HG03378 (cell line): ENCODE data around the gene CDH2.

Source experiments
- ATAC-seq: cut with Tn5 transposase; IDR thresholded peaks from one replicate; pipeline ENCODE4 v1.9.1; 2021; ENCODE audit warnings: mild to moderate bottlenecking, moderate library complexity; ENCODE audit not compliant: unreplicated experiment

CDH2 gene

DNA sequence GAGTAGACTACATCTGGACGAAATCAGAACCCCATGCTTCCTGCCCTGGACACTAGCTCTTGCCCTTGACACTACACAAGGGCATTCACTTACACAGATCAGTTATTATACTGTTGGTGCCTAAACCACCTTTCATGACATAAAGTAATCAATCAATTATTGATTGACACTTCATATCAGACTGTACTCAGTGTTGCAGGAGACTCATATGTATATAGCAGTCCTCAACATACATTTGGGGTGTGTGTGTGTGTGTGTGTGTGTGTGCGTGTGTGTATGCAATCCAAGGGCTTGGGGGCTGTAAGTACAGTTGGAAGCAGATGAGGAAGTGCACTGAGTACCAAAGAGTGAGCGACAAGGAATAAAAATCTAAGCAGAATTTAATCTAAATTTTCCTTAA is 5.1 kb downstream of the CDH2 start:
- ATAC-seq, result no peak

DNA sequence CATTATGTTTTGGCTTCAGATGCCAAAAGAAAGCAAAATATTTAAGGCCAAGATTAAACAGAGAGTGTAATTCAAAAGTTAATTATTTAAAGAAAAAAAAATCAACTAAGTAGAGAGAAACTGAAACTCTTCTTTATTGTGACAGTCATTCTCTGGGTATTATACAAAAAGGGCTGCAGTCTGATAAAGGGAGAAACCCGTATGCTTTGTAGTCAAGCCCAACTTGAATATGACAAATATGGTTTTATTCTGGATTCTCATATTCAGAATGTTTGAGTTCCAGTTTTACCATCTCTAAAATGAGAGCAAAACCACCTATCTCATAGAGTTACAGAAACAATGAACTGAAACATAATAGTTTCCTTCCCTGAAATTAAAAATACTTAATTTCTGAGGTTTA is 8.2 kb downstream of the CDH2 start:
- no peak for ATAC-seq

DNA sequence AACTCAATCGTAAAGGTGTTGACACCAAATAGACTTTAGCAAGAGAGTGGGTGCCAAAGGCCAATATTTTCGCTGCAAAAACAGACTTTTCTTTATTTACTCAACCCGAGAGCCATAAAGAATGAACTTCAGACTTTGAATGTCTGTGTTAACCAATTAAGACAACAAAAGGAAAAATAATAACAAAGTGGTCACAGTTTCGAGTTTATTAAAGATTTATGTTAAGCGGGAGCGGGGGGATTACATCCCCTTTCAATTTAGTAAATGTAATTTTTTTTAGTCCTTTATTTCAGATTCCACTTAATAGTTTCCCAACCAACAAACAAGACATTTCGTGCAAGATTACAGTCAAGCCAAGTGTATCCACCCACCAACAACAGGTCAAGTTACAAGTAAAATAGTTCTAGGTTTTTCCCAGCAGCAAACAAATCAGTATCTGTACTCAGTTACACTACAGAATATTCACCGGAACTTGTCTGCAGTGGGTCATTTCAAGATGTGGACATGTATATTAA is 9.0 kb downstream of the CDH2 start:
- ATAC-seq, result no peak

DNA sequence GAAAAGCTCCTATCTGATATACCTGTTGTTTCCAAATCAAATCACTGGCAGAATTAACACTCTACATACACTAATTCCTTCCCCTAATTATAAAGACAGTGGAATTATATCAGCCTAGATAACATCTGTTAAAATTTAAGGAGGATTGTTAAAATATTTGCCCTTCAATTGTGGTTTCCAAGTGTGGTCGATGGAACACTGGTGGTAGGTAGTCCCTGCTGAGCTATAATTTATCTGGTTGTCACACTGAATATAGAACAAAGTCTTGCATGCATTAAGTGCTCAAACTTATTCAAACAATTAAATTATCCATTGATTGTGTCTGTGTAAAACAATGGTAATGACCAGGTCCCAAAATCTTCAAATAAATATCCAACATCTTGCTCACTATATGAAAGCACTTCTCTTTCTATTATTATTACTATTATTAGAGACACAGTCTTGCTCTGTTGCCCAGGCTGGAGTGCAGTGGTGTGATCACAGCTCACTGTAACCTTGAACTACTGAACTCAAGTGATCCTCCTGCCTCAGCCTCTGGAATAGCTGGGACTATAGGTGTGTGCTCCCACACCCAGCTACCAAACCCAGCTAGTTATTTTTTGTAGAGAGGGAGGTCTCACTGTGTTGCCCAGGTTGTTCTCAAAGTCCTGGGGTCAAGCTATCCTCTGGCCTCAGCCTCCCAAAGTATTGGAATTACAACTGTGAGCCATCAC is 12.0 kb downstream of the CDH2 start:
- no peak for ATAC-seq

DNA sequence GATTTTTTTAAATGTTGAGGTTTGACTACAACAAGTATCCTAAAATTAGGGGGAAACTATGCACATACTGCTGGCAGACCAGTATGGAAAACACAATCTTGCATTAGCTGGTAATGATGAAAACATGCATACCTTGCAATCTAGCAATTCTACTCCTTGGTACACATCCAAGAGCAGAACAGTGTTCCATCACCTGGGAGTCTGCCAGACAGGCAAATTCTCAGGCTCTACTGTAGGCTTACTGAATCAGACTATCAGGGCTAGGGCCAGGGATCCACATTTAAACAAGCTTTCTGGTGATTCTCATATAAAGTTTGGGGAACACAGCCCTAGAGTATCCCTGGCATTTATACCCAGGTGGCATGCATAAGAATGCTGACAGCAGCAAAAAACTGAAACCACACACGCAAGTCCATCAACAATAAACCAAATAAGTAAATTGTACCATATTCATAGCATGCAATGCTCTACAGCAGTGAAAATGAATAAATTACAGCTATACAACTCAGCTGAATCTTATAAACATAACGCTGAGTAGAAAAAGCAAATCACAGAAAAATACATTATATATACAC is 13.6 kb downstream of the CDH2 start:
- no peak for ATAC-seq

DNA sequence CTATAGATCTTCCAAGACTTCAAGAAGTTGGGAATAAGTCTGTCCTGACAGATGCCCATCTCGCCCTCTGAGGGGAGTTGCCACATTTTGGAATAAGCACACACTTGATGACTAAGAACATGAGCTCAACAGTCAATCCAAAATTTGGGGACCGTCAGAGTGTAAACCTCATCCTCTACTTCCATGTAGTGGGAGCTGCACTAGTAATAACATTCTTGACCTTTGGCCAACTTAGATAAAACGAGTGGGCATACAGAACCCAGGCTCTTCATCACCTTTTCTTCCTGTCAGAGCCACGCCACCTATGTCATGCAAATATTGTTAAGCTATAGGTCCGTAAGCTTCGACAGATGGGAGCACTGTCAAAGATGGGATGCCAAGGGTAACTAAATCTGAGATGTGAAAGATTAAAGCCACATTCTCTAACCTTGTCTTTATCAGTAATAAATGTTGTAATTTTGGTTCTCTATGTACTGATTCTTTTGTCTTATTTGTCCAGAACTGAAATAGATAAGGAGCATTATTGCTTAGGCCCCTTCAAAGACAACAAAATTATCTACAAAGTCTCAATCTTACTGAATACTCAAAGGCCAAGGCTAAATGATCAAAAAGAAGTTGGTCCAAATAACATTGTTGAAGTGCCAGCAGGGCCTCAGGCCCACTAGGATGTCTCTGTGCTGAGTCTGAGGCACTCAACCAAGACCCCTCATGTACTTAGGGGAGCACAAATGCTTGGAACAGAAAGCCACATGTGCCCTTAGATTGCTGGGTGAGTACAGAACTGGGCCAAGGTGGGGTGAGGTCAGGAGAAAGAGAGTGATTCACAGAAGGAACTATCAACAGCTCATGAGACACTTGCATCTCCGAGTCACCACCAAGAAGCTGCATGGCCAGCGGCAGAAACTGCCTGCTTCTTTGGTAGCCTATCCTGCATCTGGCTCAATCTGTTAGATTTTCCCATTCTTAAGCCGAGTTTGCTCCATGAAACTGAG is 15.0 kb downstream of the CDH2 start:
- no peak for ATAC-seq

DNA sequence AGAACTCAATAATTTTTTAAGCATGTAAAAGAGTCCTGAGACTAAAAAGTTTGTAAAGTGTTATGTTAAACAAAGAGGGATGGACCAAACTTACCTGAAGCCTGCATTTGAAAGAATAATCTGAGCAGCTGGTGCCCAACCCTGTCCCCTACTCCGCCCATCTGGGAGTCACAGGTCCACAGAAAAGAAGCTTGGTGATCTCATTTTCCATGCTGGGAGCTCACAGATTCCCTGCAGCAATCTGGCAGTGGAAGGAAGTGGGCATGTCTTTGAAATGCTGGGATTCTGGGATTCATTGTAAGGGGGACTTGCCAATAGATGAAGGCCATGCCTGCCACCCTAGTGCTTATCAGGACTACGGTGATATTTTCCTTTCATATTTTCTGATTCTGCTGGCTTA is 17.9 kb downstream of the CDH2 start:
- ATAC-seq, result no peak

DNA sequence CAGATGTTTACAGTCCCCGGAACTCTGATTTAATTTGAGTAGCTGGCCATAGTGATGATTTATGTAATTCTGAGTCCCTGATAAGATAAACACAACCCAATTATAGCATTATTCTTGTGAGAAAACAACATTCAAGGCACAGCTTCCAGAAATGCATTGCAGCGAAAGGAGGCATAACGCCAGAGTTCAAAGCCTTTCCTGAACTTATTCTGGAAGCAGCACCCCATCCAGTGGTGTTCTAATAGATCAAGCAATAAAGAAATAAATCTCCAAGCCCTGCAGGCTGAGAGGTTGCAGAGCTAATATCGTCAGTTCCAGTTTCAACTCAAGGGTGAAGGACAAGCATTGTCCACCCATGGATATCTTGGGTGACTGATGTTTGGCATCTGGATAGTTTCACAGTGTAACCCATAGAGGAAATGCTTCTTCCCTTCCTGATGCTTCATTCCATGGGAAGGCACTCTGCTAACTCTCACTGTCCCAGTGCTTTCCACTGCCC is 18.8 kb downstream of the CDH2 start:
- ATAC-seq, result no peak

DNA sequence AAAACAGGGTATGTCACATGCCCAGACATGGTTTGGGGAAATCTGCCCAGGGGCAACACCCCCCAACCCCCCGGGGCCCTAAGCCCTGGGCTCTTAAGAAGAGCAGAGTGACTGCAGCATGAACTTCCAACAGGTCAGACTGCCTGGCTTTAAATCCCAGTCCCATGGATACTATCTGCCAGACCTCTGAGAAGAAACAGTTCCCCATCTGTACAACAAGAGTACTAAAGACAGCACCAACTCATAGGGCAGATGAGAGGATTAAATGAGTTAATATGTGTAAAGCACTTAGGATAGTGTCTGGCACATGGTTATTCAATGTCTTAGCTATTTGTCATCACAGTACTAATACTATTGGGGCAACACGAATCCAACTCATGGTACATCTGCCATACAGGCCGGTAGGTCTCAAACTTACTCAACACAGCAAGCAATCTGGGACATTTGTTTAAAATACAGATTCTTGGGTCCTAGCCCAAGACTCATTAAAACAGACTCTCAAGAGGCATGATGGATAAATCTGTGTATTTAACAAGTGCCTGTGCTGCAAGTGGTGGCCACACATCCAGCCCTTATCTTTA is 23.4 kb downstream of the CDH2 start:
- ATAC-seq, result no peak

DNA sequence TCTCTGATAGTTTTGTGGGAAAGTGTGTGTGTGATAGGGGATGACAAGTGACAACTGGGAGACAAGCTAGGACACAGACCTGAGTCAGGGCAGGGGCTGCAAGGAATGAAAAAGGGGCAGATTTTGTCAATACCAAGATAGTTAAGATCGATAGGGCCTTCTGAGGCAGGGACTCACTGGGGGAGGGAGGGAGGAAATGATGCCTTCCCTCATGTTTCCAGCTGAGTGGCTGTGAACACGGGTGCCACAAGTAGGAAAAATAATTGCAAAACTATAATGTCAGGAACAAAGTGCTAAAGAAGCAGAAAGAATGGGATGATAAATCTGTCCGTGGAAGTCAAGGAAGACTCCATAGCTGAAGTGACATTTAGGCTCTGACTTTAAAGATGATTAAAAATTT is 24.2 kb downstream of the CDH2 start:
- ATAC-seq, result no peak

DNA sequence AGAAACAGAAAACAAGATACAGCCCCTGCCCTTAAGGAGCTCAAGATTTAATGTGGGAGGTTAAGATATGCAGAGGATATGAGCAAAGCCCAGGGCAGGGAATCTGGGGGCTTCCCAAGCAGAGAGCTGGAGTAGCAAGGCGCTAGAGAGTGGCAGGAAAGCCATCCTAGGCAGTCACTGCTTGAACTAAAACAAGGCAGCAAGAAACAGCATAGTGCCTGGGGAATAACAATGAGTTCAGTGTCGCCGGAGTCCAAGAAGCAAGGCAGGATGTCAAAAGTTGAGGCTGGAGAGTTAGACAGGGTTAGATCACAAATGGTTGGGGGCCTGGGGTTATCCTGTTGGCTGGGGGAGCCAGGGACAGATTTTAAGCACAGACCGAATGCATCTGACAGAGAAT is 24.6 kb downstream of the CDH2 start:
- ATAC-seq, result no peak

DNA sequence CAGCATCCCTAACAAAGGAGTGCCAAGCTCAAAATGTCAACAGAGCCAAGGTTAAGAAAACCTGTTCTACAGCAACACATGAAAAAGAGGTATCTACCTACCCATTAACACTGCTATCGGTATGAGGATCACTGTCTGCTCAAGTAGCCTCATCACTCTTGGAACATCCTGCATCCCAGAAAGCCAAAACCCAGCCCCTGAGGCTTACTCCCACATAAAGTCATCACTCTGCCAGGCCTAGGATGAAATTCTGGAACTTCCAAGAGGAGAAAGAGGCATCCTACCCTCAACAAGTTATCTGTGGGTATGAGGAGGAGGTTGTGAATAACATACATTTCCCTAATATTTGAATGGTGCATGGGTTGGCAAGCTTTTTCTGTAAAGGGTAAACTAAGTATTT is 25.5 kb downstream of the CDH2 start:
- no peak for ATAC-seq

DNA sequence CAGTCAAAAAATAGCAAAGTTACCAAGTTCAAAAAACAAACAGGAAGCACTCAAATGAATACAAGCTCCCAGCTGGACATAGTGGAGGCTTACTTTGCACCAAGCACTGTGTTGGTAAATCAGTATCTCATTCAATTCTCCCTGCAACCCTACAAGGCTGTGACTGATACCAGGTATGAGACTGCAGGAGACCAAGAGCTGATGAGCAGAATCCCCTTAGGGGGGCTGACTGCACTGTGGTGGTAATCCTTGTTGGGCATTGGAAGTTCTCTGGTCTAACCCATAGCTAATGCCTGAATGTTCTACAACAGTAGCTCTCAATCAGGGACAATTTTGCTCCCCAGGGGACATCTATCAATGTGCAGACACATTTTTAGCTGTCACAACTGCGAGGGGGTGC is 26.0 kb downstream of the CDH2 start:
- no peak for ATAC-seq

DNA sequence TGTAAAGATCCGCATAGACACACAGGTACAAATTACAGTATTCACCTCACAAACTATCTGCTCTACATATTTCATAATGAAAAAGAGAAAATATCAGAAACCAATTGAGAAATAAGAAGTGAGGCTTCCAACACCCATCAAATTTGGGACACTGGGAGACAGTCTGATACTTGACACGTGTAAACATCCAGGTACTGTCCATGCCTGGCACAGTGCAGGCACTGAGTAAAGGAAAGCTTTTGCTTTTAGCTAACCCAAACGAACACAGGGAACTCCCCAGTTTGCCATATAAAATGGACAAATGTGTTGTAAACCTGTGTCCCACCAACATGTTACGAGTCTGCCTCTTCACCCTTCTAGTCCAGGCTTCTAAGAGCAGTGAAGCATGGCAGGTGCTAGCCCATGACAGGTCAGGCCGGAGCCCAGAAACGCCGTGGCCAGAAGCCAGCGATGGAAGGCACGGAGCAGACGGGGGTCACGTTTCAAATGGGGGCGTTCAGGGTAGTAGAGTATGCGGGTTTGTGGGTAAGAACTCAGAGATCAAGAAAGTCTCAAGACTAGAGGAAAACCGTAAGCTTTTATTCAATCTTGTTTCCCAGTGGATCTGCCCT is 27.0 kb downstream of the CDH2 start:
- no peak for ATAC-seq

DNA sequence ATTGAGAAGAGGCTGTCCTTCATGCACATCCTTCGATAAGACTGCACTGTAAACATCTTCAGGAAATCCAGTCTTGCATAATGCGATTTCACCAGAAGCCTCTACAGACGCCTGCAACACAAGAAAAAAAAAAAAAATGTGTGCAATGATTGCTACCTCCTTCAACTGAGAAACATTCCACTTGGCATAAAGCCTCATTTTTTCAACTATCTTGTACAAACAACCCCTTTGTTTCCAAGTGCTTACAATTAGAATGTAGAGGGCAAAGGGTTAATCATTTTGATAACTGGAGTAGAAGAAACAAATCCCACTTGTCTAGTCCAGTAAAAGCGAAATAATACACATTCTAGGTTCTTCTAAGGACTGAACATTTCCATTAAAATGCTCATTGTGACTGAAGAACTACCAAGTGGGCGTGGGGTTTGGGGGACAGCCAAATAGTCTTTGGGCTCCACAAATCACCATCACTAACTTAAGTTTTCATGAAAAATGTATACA is 29.2 kb downstream of the CDH2 start:
- ATAC-seq, result no peak

DNA sequence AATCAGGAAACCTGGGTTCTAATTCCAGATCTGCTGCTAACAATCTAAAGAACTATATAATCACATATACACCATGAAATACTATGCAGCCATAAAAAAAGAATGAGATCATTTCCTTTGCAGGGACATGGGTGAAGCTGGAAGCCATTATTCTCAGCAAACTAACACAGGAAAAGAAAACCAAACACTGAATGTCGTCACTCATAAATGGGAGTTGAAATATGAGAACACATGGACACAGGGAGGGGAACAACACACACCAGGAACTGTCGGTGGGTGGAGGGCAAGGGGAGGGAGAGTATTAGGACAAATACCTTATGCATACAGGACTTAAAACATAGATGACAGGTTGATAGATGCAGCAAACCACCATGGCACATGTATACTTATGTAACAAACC is 33.2 kb downstream of the CDH2 start:
- no peak for ATAC-seq

DNA sequence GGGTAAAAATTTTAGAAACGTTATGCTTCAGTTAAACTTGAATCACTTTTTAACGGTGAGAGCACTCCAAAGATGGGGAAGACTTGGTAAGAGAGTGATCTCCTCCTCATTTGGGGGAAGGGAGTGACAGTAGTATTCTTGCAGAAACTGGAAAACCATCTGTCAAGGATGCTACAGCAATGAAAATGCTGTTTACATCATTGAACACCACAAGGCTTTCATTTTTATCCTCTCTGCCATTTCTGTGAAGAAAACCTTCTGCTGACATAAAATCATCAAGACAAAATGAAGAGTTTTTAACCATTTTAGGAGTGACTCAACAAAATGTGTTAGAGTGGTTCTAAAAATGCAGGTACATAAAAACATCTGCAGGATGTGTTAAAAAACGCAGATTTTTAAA is 38.1 kb downstream of the CDH2 start:
- ATAC-seq, result no peak

DNA sequence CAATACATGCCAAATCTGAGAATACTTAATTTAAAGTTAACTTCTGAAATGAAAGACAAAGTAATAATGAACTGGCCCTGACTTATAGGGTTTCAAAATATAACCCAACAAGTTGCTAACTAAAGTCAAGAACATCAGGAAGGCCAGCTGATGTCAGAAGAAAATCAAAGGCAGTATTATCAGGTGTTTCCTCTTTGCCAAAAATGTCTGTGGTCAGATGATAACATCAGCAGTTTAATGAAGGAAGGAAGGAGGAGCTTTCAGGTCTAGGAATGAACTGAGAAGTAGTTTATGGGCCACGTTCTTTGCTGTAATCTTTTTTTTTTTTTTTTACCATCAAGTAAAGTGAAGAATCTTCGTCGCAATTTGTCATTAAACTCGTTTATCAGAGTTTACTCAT is 40.9 kb downstream of the CDH2 start:
- ATAC-seq, result no peak

DNA sequence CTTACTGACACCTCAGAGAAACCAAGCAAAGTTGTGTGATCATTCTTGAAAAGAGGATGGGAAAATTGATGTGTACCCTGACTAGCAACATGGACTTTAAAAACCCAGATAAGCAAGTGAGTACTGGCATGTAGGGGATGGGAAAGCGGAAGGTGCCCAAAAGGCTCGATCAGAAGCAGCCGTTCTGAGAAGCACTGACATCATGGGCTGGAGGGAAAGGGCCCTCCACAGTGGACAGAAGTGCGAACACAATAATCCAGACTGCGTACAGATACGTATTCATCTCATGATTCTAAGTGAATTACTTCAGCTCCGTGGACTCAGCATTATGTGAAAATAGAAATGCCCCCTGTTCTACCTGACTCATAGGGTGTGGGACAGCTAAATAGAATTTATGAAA is 42.2 kb downstream of the CDH2 start:
- ATAC-seq, result no peak

DNA sequence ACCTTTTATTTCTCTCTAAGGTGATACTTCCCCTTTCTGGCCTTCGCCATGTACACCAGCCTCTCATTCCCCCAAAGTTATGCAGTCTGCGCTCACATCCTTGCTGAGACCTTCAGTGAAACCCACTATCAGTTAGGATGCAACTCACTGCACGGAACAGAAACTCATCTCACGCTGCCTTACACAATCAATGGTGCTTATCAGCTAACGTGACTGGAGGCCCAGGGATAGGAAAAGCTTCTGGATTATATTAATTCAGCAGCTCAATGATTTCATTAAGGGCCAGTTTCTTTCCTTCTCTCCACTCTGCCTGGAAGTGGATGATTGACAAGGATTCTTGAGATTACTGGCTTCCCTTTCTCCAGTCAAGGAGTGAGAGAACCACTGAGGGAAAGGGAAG is 44.8 kb downstream of the CDH2 start:
- ATAC-seq, result no peak

DNA sequence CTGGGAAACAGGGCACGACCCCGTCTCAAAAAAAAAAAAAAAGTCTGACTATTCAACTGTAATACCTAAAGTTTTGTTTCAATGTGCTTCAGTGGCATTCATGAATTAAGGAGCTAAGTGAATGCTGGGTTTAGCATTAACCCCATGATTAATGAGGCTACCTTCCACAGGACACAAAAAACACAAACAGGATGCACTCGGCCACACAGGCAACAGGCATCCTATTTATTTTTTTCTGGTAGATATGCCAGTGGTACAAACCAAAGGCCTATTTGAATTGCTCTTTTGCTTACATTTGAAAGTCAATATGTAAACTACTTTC is 48.3 kb downstream of the CDH2 start:
- no peak for ATAC-seq
